HEK293T (cell line): ENCODE measurements around the gene PECR.

Experiments used
- BHLHE40 ChIP-seq: fragments of 450-650 bp; IDR thresholded peaks from 2 replicates; pipeline ENCODE4 v1.6.1; 2016; ENCODE audit warnings: mild to moderate bottlenecking, moderate library complexity, borderline replicate concordance
- ELF4 ChIP-seq: fragments of 450-650 bp; IDR thresholded peaks from 2 replicates; pipeline ENCODE4 v1.6.1; 2017; ENCODE audit warnings: antibody characterized with exemption
- FOXK2 ChIP-seq: fragments of 450-650 bp; IDR thresholded peaks from 2 replicates; pipeline ENCODE4 v1.6.1; 2016; ENCODE audit warnings: mild to moderate bottlenecking
- FOXM1 ChIP-seq: fragments of 450-650 bp; IDR thresholded peaks from 2 replicates; pipeline ENCODE4 v1.6.1; 2017; ENCODE audit warnings: mild to moderate bottlenecking, borderline replicate concordance
- HDGF ChIP-seq: fragments of 450-650 bp; IDR thresholded peaks from 2 replicates; pipeline ENCODE4 v1.6.1; 2017; ENCODE audit warnings: antibody characterized with exemption, borderline replicate concordance
- L3MBTL2 ChIP-seq: fragments of 450-650 bp; conservative IDR thresholded peaks from 2 replicates; pipeline ENCODE4 v1.6.1; 2016; ENCODE audit warnings: mild to moderate bottlenecking
- NFRKB ChIP-seq: fragments of 450-650 bp; IDR thresholded peaks from 2 replicates; pipeline ENCODE4 v1.6.1; 2016; ENCODE audit warnings: mild to moderate bottlenecking, moderate library complexity
- TARDBP ChIP-seq: fragments of 450-650 bp; IDR thresholded peaks from 2 replicates; pipeline ENCODE4 v1.6.1; 2016

DNA sequence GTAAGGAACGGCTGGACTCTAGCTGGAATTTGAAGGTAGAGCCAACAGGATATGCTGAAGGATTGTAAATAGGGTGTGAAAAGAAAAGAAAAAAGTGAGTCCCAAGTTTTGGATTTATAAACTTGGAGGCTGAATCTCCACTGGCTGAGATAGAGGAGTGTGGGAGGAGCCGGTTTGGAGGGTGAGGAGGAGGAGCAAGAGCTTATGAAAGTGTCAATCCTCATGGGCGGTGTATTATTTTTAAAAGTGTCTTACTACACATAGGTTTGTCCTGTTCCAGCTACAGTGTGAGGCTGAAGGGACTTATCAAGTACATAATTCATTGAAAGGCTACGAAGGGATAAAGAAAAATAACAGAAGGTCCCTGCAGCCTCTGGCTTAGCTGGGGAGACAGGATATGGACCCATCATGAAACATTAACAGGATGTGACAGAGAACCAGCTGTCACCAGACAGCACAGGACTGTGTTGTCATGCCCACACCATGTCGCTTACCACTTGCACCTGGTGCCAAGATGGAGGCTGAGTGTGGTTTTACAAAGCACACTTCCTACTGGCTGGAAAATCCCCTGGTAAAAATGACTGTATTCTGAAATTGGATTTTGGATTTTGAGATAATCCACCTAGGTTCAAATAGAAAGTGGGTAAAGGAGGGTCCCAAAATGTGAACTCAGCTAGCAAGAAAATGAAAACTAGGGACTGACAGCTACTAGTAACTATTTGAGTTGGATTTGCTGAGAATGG lies 65.7 kb downstream of the PECR start:
- TF ChIP-seq FOXM1 (no peak), ELF4 (no peak), TARDBP (no peak), L3MBTL2 (no peak), NFRKB (no peak), BHLHE40 (no peak), HDGF (no peak), FOXK2 (no peak)
